Duodenal mucosa (tissue), 2 donors: ENCODE data around the gene NAALADL2.
"Not testable (repeated sequence)": the region's sequence is repeated elsewhere in the genome, so short reads cannot be mapped to it uniquely, and the experiment has no call there.

Experiments used
- H3K27ac ChIP-seq: one replicate; pipeline ENCODE4 v1.7.0; 2013; ENCODE audit warnings: low read depth, low read length
- H3K27me3 ChIP-seq, 2 donors: one replicate each; pipeline ENCODE4 v1.7.0; 2013; ENCODE audit warnings: low read length in 2 of 2, control low read depth in 1 of 2; ENCODE audit not compliant: insufficient read depth in 2 of 2, control insufficient read depth in 1 of 2
- H3K36me3 ChIP-seq, 2 donors: one replicate each; pipeline ENCODE4 v1.7.0; 2013; ENCODE audit warnings: low read length in 2 of 2, control low read depth in 1 of 2; ENCODE audit not compliant: insufficient read depth in 2 of 2, control insufficient read depth in 1 of 2
- H3K4me1 ChIP-seq, 2 donors: one replicate each; pipeline ENCODE4 v1.7.0; 2013; ENCODE audit warnings: low read length in 2 of 2, control low read depth in 1 of 2; ENCODE audit not compliant: insufficient read depth in 2 of 2, control insufficient read depth in 1 of 2
- H3K4me3 ChIP-seq, 2 donors: one replicate each; pipeline ENCODE4 v1.7.0; 2013; ENCODE audit warnings: low read length in 2 of 2, low read depth in 1 of 2
- H3K9ac ChIP-seq, 2 donors: one replicate each; pipeline ENCODE4 v1.7.0; 2013; ENCODE audit warnings: low read length in 2 of 2, low read depth in 1 of 2
- H3K9me3 ChIP-seq, 2 donors: one replicate each; pipeline ENCODE4 v1.7.0; 2013; ENCODE audit warnings: low read length in 2 of 2, control low read depth in 1 of 2; ENCODE audit not compliant: control insufficient read depth in 1 of 2

NAALADL2 gene

DNA sequence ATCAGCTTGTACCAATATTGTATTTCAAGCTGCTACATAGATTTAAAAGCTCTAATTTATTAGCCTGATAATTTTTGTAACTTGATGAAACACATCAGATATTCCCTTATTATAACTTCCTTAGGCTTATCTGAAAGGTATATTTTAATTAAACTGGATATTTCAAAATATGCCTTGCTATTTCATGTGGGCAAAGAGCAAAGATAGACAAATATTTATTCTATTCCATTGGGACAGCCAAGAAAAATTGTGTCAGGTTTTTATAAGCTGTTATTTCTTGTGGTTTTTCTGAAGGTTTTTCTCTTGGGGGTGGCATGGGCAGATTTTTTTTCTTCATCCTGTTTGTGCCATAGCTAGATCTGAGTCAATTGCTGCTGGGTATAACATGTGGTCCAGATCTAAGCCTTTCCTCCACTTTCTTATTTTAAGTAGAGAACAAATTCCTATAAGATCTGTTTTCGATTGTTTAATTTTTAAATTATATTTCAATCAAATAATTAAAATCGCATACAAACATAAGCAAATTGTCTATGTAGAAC is 249.5 kb downstream of the NAALADL2 start:
- H3K36me3 ChIP-seq = no peaks in the 10 kb centered on the region
- H3K27ac ChIP-seq = no peak overlapping the region
- H3K27me3 ChIP-seq = no peaks in the 10 kb centered on the region
- peaks cover 0 to 10% of the 10 kb centered on the region in 2 donors for H3K4me1 ChIP-seq
- no peaks in the 10 kb centered on the region for H3K9me3 ChIP-seq
- H3K4me3 ChIP-seq = no peak overlapping the region
- H3K9ac ChIP-seq = no peak overlapping the region

DNA sequence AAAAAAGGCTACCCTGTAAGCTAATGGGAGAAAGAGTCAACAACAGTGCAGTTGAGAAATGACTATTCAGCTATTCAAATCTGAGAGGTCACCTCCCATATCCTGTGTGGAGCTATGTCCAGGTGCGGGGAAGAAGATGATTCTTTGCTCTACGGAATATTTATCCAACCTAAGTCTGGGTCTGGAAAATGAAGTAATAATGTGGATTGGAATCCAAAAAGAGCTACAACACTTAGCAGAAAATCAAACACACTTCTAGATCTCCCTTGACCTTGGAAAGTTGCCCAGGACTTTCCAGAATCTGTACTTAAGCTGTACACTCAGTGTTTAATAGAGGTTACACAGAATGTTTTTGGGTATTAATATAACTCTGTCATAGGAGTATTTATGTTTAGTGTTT is 251.9 kb downstream of the NAALADL2 start:
- Histone ChIP-seq H3K4me3 (no peak overlapping the region), H3K9me3 (no peaks in the 10 kb centered on the region), H3K27me3 (no peaks in the 10 kb centered on the region), H3K27ac (no peak overlapping the region), H3K4me1 (no peaks in the 10 kb centered on the region), H3K9ac (no peak overlapping the region), H3K36me3 (no peaks in the 10 kb centered on the region)

- H3K4me1 ChIP-seq = no peaks in the 10 kb centered on the region
- H3K27ac ChIP-seq = no peak overlapping the region
- no peak overlapping the region for H3K4me3 ChIP-seq
- H3K9me3 ChIP-seq = no peaks in the 10 kb centered on the region
- no peaks in the 10 kb centered on the region for H3K27me3 ChIP-seq
- H3K9ac ChIP-seq = no peak overlapping the region
- H3K36me3 ChIP-seq = no peaks in the 10 kb centered on the region
Observed at GRCh38 chr3:175118382-175118941, 259.3 kb downstream of the NAALADL2 start.

DNA sequence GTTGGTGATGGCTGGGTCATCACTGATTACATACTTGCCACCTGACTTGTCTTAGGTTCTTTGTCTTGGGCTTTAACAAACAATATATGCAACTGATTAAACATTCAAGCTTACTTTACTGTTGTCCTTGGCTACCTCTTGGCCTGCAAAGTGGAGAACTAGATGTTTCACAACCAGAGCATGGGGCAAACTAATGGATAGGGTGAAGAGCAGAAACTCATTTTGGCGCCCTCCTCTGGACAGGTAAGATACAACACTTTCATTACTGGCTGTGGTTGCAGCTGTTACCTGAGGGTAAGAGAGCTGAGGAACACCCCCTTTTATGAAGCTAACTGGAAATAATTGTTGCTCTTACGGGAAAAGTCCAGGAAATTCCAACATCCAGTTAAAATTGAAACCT is 262.1 kb downstream of the NAALADL2 start:
- Histone ChIP-seq H3K9me3 (peaks cover 0 to 7% of the 10 kb centered on the region in 2 donors), H3K27ac (no peak overlapping the region), H3K27me3 (no peaks in the 10 kb centered on the region), H3K4me3 (no peak overlapping the region), H3K4me1 (no peaks in the 10 kb centered on the region), H3K9ac (no peak overlapping the region), H3K36me3 (no peaks in the 10 kb centered on the region)

DNA sequence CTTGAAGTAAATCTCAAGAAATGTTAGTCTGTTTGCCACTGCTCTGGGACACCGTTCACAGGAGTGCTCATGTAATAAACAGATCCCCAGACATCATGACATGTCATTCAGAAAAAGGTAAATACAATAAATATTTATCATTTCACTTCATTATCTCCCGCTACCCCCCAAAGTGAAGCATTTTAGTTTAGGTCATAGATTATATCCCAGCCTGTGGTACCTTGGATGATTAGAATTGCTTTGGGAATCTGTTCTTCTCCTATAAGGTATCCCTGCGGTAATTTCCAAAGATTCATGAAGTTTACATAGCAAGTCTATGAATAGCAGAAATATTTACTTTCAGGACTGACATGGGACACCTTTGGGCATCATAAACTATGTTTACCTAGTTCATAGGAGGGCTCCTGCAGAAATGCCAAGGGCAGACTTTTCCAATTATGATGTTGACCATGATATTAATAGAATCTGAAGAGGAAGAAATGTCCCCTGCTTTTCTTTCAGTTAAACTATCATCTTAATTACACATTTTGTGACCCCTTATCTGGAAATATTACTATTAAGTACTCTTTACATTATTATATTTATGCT is 268.0 kb downstream of the NAALADL2 start:
- H3K27ac ChIP-seq = no peak overlapping the region

GRCh38 chr3:175129126-175129525 is 270.0 kb downstream of the NAALADL2 start:
- Histone ChIP-seq H3K36me3 (no peaks in the 10 kb centered on the region), H3K4me3 (no peak overlapping the region), H3K4me1 (no peaks in the 10 kb centered on the region), H3K27me3 (no peaks in the 10 kb centered on the region), H3K9me3 (peaks cover 0 to 4% of the 10 kb centered on the region in 2 donors), H3K27ac (no peak overlapping the region), H3K9ac (no peak overlapping the region)

More for the DNA sequence above, 268.0 kb downstream of the NAALADL2 start:
- no peaks in the 10 kb centered on the region for H3K4me1 ChIP-seq
- no peaks in the 10 kb centered on the region for H3K36me3 ChIP-seq
- H3K4me3 ChIP-seq = no peak overlapping the region
- no peak overlapping the region for H3K9ac ChIP-seq
- no peaks in the 10 kb centered on the region for H3K27me3 ChIP-seq
- H3K9me3 ChIP-seq = peaks cover 0 to 7% of the 10 kb centered on the region in 2 donors

DNA sequence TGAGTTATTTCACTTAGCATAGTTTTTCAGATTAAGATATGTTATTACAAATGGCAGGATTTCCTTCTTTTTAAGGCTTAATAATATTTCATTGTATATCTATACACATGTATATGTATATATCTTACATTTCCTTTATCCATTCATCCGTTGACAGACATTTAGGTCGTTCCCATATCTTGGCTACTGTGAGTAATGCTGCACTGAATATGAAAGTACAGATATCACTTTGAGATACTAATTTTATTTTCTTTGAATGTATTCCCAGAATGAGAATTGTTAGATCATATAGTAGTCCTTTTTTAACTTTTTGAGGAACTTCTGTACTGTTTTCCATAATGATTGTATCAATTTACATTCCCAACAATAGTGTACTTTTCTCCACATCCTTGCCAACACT is 270.4 kb downstream of the NAALADL2 start:
- Histone ChIP-seq H3K9ac (no peak overlapping the region), H3K27me3 (no peaks in the 10 kb centered on the region), H3K9me3 (no peaks in the 10 kb centered on the region), H3K27ac (no peak overlapping the region), H3K4me1 (no peaks in the 10 kb centered on the region), H3K4me3 (no peak overlapping the region), H3K36me3 (no peaks in the 10 kb centered on the region)

GRCh38 chr3:175131866-175132265 is 272.7 kb downstream of the NAALADL2 start:
- not testable (repeated sequence) for H3K9me3 ChIP-seq, H3K27me3 ChIP-seq, H3K4me3 ChIP-seq, H3K27ac ChIP-seq, H3K4me1 ChIP-seq, H3K36me3 ChIP-seq, H3K9ac ChIP-seq

GRCh38 chr3:175132706-175133105 is 273.6 kb downstream of the NAALADL2 start:
- H3K4me1 ChIP-seq, H3K27ac ChIP-seq, H3K9ac ChIP-seq, H3K36me3 ChIP-seq, H3K27me3 ChIP-seq, H3K4me3 ChIP-seq, H3K9me3 ChIP-seq: not testable (repeated sequence)

- no peak overlapping the region for H3K9ac ChIP-seq
- H3K9me3 ChIP-seq = no peaks in the 10 kb centered on the region
- H3K4me3 ChIP-seq = no peak overlapping the region
- H3K27ac ChIP-seq = no peak overlapping the region
- no peaks in the 10 kb centered on the region for H3K36me3 ChIP-seq
- H3K4me1 ChIP-seq = no peaks in the 10 kb centered on the region
- H3K27me3 ChIP-seq = no peaks in the 10 kb centered on the region
Observed at GRCh38 chr3:175144368-175144767, 285.2 kb downstream of the NAALADL2 start.
